GM23338 (cell line): ENCODE results near the gene MARVELD3. TPM values are rescaled to one million over a fixed set of nuclear protein-coding genes. Genes with fewer than 3 reads are reported as not detected.

Source experiments
- ATAC-seq: fragments of 200-7000 bp; cut with Tn5 transposase; 3 replicates; pipeline ENCODE4 v1.9.1; 2020
- DNase-seq: peaks from one replicate; pipeline ENCODE4 v3.0.0-alpha.2; 2015; ENCODE audit warnings: low spot score
- H2AFZ ChIP-seq: fragments of 200-600 bp; sonication (generic); 2 replicates; pipeline ENCODE4 v1.8.0; 2016; ENCODE audit warnings: antibody characterized with exemption, mild to moderate bottlenecking, moderate library complexity
- H3F3A ChIP-seq: fragments of 200-600 bp; sonication (generic); replicated peaks from 2 replicates; pipeline ENCODE4 v1.8.0; 2017; ENCODE audit warnings: antibody characterized with exemption, mixed run types, low read depth
- H3K27ac ChIP-seq: fragments of 200-600 bp; sonication (generic); 2 replicates; pipeline ENCODE4 v1.6.1; 2016; ENCODE audit warnings: low read depth
- H3K27me3 ChIP-seq: fragments of 200-600 bp; sonication (generic); 2 replicates; pipeline ENCODE4 v1.8.0; 2016; ENCODE audit warnings: mild to moderate bottlenecking, mixed run types, moderate library complexity; ENCODE audit not compliant: insufficient read depth
- H3K36me3 ChIP-seq: fragments of 200-600 bp; sonication (generic); 2 replicates; pipeline ENCODE4 v1.8.0; 2016; ENCODE audit warnings: mild to moderate bottlenecking; ENCODE audit not compliant: insufficient read depth
- H3K4me1 ChIP-seq: fragments of 200-600 bp; sonication (generic); 2 replicates; pipeline ENCODE4 v1.8.0; 2016; ENCODE audit warnings: mild to moderate bottlenecking, moderate library complexity; ENCODE audit not compliant: insufficient read depth
- H3K4me2 ChIP-seq: fragments of 200-600 bp; sonication (generic); 2 replicates; pipeline ENCODE4 v1.7.1; 2017; ENCODE audit warnings: mixed run types
- H3K4me3 ChIP-seq: fragments of 200-600 bp; sonication (generic); 2 replicates; pipeline ENCODE4 v1.6.1; 2016; ENCODE audit warnings: mixed run types
- H3K79me2 ChIP-seq: fragments of 200-600 bp; sonication (generic); replicated peaks from 2 replicates; pipeline ENCODE4 v1.8.0; 2017; ENCODE audit warnings: mild to moderate bottlenecking; ENCODE audit not compliant: insufficient read depth
- H3K9me2 ChIP-seq: fragments of 200-600 bp; sonication (generic); 2 replicates; pipeline ENCODE4 v1.8.0; 2017; ENCODE audit not compliant: insufficient read depth
- H4K20me1 ChIP-seq: fragments of 200-600 bp; sonication (generic); replicated peaks from 2 replicates; pipeline ENCODE4 v1.8.0; 2017; ENCODE audit warnings: mild to moderate bottlenecking; ENCODE audit not compliant: insufficient read depth
- H3K27ac Mint-ChIP-seq: 2 replicates; pipeline ENCODE4 v1.8.0; 2020; ENCODE audit warnings: inconsistent platforms, mild to moderate bottlenecking, moderate library complexity, mixed read lengths
- H3K27me3 Mint-ChIP-seq: 3 replicates; pipeline ENCODE4 v1.8.0; 2022; ENCODE audit warnings: low read depth, mild to moderate bottlenecking, moderate library complexity, mixed read lengths, inconsistent platforms; ENCODE audit not compliant: insufficient read depth, poor library complexity
- H3K36me3 Mint-ChIP-seq: 3 replicates; pipeline ENCODE4 v1.8.0; 2021; ENCODE audit warnings: low read depth, mild to moderate bottlenecking, inconsistent platforms, moderate library complexity, mixed read lengths
- H3K4me1 Mint-ChIP-seq: 3 replicates; pipeline ENCODE4 v1.8.0; 2020; ENCODE audit warnings: mild to moderate bottlenecking, inconsistent platforms, mixed read lengths
- H3K4me3 Mint-ChIP-seq: 3 replicates; pipeline ENCODE4 v1.8.0; 2021; ENCODE audit warnings: moderate library complexity, mild to moderate bottlenecking, inconsistent platforms, mixed read lengths
- H3K9me3 Mint-ChIP-seq: 3 replicates; pipeline ENCODE4 v1.8.0; 2020; ENCODE audit warnings: moderate library complexity, mild to moderate bottlenecking, inconsistent platforms, mixed read lengths
- CTCF ChIP-seq, 2 experiments: fragments of 200-600 bp in 1 of 2; sonication (generic) in 1 of 2; conservative IDR thresholded peaks; 2 replicates each; pipeline versions ENCODE4 v1.5.1 to v1.6.1; 2016 to 2017; ENCODE audit warnings: antibody characterized with exemption in 2 of 2, low read depth in 2 of 2, mild to moderate bottlenecking in 2 of 2, moderate library complexity in 1 of 2
- JUNB ChIP-seq: IDR thresholded peaks from one replicate; pipeline ENCODE4 v1.6.1; 2016; ENCODE audit warnings: antibody characterized with exemption; ENCODE audit not compliant: unreplicated experiment
- NANOG ChIP-seq: IDR thresholded peaks from 2 replicates; pipeline ENCODE4 v1.6.1; 2016; ENCODE audit warnings: antibody characterized with exemption, borderline replicate concordance
- POLR2AphosphoS5 ChIP-seq: IDR thresholded peaks from 2 replicates; pipeline ENCODE4 v1.6.1; 2016; ENCODE audit warnings: antibody characterized with exemption, low read depth
- REST ChIP-seq: IDR thresholded peaks from one replicate; pipeline ENCODE4 v1.6.1; 2018; ENCODE audit warnings: antibody characterized with exemption; ENCODE audit not compliant: unreplicated experiment
- ZNF331 ChIP-seq: fragments of 250-450 bp; sonication (Bioruptor Pico); IDR thresholded peaks from 2 replicates; pipeline ENCODE4 v1.5.0; 2020; ENCODE audit warnings: low read depth, mild to moderate bottlenecking, moderate library complexity
- ZNF462 ChIP-seq: fragments of 250-450 bp; sonication (Bioruptor Pico); IDR thresholded peaks from 2 replicates; pipeline ENCODE4 v1.5.0; 2020; ENCODE audit warnings: mild to moderate bottlenecking, moderate library complexity
- polyA plus RNA-seq: library from polyadenylated mRNA; unstranded; fragments of >200 nt; fragmentation: Nextera tagmentation; extraction: Ambion mirVana; gene quantifications from 2 replicates; pipeline ENCODE4 v1.2.1, GENCODE V29; 2016
- total RNA-seq: library from RNA; depleted of rRNA; stranded (reverse); fragments of >200 nt; shearing (Covaris generic); gene quantifications from 2 replicates; pipeline ENCODE4 v1.2.3, GENCODE V29; 2014

Gene MARVELD3
- total and polyA plus RNA-seq, 2 experiments from 2014 or later = 23.4 to 32.7 TPM

GRCh38 chr16:71637398-71637797 lies 11.4 kb downstream of the MARVELD3 start:
- Histone ChIP-seq H3F3A (no peaks in the 10 kb centered on the region), H3K27me3 (no peaks in the 10 kb centered on the region), H4K20me1 (peaks cover 8% of the 10 kb centered on the region; the same call in 1 of the 2 replicates), H3K36me3 (peaks cover 17% of the 10 kb centered on the region; the same call in 1 of the 2 replicates), H3K4me3 (no peak overlapping the region), H3K9me2 (no peaks in the 10 kb centered on the region), H2AFZ (no peak overlapping the region), H3K27ac (peak overlapping the region; percentile 48; the same call in 1 of the 2 replicates), H3K4me2 (no peak overlapping the region), H3K79me2 (no peaks in the 10 kb centered on the region), H3K4me1 (no peaks in the 10 kb centered on the region)
- no peak overlapping the region for H3K4me3 Mint-ChIP-seq
- H3K36me3 Mint-ChIP-seq = peaks cover 34% of the 10 kb centered on the region
- ATAC-seq = peak; percentile 89
- peak overlapping the region; percentile 77 for H3K27ac Mint-ChIP-seq
- no peaks in the 10 kb centered on the region for H3K9me3 Mint-ChIP-seq
- peak; percentile 69 for DNase-seq
- H3K4me1 Mint-ChIP-seq = peaks cover 23% of the 10 kb centered on the region
- TF ChIP-seq NANOG (no peak), REST (no peak), JUNB (no peak), ZNF462 (CRISPR knock-in tag) (peak; percentile 96), ZNF331 (CRISPR knock-in tag) (no peak), CTCF (conservative IDR thresholded peaks at IDR 0.05; ENCODE audit: low read depth in 2 of 2) (no peak), POLR2AphosphoS5 (no peak)
- H3K27me3 Mint-ChIP-seq = peaks cover 6% of the 10 kb centered on the region
